Coronary artery (tissue), 2 donors: Measurements from ENCODE around the gene FDX2.

Experiments
- DNase-seq: peaks from one replicate; pipeline ENCODE4 v3.0.0-alpha.2; 2017; ENCODE audit warnings: low spot score
- H3K27ac ChIP-seq, 2 donors: fragments of 200-600 bp; sonication (generic); one replicate each; pipeline ENCODE4 v1.5.1; 2016 to 2019
- H3K4me3 ChIP-seq: fragments of 200-600 bp; sonication (generic); 2 replicates; pipeline ENCODE4 v1.5.1; 2016; ENCODE audit warnings: mild to moderate bottlenecking, moderate library complexity
- TF ChIP-seq, protein P1 (sequence below): fragments of 200-600 bp; sonication (generic); IDR thresholded peaks from one replicate; pipeline ENCODE4 v1.5.1; 2019; ENCODE audit warnings: antibody characterized with exemption

The FDX2 gene

GRCh38 chr19:10295847-10296591 lies 19.8 kb downstream of the FDX2 start:
- no peak for DNase-seq
- peak overlapping the region; percentile 62 for H3K4me3 ChIP-seq
- TF ChIP-seq, protein P1, sequence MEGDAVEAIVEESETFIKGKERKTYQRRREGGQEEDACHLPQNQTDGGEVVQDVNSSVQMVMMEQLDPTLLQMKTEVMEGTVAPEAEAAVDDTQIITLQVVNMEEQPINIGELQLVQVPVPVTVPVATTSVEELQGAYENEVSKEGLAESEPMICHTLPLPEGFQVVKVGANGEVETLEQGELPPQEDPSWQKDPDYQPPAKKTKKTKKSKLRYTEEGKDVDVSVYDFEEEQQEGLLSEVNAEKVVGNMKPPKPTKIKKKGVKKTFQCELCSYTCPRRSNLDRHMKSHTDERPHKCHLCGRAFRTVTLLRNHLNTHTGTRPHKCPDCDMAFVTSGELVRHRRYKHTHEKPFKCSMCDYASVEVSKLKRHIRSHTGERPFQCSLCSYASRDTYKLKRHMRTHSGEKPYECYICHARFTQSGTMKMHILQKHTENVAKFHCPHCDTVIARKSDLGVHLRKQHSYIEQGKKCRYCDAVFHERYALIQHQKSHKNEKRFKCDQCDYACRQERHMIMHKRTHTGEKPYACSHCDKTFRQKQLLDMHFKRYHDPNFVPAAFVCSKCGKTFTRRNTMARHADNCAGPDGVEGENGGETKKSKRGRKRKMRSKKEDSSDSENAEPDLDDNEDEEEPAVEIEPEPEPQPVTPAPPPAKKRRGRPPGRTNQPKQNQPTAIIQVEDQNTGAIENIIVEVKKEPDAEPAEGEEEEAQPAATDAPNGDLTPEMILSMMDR, result no peak
- H3K27ac ChIP-seq, result no peak overlapping the region

GRCh38 chr19:10295305-10295846 lies 20.4 kb downstream of the FDX2 start:
- H3K4me3 ChIP-seq, result peak overlapping the region; percentile 62
- no peak overlapping the region for H3K27ac ChIP-seq
- TF ChIP-seq, protein P1, result no peak
- no peak for DNase-seq

- Histone ChIP-seq H3K27ac (no peak overlapping the region), H3K4me3 (no peak overlapping the region)
- DNase-seq, result no peak
- TF ChIP-seq, protein P1, result no peak
Observed at GRCh38 chr19:10294368-10294697, 21.5 kb downstream of the FDX2 start.

- H3K4me3 ChIP-seq, result no peak overlapping the region
- DNase-seq, result no peak
- TF ChIP-seq, protein P1, result no peak
- H3K27ac ChIP-seq, result no peak overlapping the region
Observed at GRCh38 chr19:10293637-10294367, 22.0 kb downstream of the FDX2 start.

- TF ChIP-seq, protein P1, result no peak
- Histone ChIP-seq H3K27ac (no peak overlapping the region), H3K4me3 (peak overlapping the region; percentile 73)
- DNase-seq, result no peak
Observed at GRCh38 chr19:10292789-10293636, 22.8 kb downstream of the FDX2 start.

DNA sequence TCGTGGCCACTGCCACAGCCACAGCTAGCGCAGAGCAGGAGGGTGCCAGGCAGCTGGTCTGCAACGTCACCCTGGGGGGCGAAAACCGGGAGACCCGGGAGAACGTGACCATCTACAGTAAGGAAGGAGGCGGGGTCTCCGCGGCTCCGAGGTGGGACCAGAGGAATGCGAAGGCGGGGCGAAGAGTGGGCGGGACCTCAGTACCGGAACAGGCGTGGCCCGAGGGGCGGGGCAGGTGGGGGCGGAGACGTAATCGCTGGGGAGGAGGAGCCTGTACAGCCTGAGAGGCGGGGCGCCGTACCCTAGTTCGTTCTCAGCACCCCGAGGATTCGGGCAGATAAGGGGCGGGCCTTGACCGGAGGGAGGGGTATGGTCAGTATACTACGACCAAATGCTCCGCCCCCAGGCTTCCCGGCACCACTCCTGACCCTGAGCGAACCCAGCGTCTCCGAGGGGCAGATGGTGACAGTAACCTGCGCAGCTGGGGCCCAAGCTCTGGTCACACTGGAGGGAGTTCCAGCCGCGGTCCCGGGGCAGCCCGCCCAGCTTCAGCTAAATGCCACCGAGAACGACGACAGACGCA lies 23.5 kb downstream of the FDX2 start:
- DNase-seq, result no peak

More for the DNA sequence above, 23.5 kb downstream of the FDX2 start:
- H3K27ac ChIP-seq, result no peak overlapping the region
- TF ChIP-seq, protein P1, result no peak
- H3K4me3 ChIP-seq, result peak overlapping the region; percentile 73
